Stimulated activated CD4-positive, alpha-beta T cell treated with anti-CD3 and anti-CD28 coated beads, Interleukin-4, amount 100 ng/mL, for 24 hours (primary cell): ENCODE results near the gene SETDB2.

Source experiments
- DNase-seq: peaks from one replicate; pipeline ENCODE4 v3.0.0-alpha.2; 2020

The SETDB2 gene

DNA sequence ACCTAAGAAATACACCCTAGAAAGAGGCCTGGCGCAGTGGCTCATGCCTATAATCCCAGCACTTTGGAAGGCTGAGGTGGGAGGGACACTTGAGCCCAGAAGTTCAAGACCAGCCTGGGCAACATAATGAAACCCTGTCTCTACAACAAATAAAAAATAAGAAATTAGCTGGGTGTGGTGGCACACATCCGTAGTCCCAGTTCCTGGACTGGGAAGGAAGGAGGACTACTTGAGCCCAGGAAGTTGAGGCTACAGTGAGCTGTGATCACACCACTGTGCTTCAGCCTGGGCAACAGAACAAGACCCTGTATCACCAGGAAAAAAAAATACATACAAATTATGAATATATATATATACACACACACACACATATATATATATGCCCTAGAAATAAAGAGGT, 94.3 kb downstream of the SETDB2 start:
- DNase-seq: no peak

DNA sequence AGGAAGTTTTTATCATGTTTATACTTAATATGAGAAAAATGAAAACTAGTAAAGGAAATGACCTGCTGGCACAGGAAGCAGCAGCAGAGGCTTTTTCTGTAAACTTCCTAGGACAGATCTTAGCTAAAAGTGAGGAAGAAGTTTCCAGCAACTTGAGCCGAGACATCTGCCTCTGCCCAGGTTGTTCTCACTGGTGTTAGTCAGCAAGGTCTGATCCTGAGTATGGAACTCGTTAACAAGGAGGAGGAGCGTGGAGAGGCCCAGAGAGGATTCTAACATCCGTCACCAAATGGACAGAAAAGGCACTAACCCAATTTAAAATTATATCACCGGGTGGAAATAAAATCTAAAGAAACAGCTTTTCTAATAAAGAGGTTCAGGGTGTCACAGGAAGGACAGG, 95.2 kb downstream of the SETDB2 start:
- DNase-seq: no peak

DNA sequence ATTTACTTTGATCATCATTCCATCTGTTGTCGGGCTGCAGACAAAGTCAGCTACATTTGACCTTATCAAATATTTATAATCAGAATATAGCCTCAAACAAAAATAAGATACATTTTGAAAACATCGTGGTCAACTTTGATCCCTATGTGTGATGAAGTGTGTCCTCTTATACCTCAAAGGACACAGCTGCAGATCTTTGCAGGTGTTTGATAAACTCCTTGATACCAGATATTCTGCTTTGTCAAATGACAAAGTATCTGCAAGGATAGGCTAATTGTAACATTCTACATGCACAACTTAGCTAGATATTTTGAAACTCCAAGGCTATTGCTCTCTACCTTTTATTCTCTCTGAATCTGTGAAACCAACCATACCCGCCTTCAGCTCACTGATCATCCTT, 95.7 kb downstream of the SETDB2 start:
- DNase-seq: no peak

DNA sequence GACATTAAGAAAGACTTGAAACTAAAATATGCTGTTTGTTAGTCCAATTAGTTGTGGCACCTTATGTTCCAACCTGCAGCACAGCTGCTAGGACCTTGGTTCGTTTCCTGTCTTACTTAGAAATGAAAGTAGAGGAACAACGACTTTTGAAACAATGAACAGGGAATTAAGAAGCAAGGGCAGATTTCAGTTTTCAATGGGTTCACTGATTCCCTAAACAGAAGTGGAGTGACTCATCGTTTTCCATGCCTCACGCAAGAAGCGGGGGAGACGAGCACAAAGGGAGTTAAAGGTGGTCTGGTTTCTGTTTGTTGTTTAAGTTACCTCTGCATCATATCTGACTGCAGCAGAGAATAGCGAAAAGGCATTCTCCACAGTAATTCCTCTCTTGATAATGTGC, 96.5 kb downstream of the SETDB2 start:
- DNase-seq: no peak

DNA sequence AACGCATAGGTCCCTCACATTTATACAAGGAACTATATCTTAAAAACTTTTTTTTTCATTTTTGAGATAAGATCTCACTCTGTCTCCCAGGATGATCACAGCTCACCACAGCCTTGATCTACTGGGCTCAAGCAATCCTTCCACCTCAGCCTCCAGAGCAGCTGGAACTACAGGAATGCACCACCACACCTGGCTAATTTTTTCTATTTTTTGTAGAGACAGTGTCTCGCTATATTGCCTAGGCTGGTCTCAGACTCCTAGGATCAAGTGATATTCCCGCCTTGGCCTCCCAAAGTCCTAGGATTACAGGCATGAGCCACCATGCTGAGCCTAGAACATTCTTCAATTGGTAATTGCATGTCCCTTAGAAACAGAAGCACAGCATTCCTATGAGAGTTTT, 99.6 kb downstream of the SETDB2 start:
- no peak for DNase-seq
